ENCODE measurements around the gene GALNT14. TPM values are rescaled to one million over a fixed set of nuclear protein-coding genes. Genes with fewer than 3 reads are reported as not detected.

GALNT14 gene
- total RNA-seq, 1 donor from 2014 or later: 7.4 TPM

DNA sequence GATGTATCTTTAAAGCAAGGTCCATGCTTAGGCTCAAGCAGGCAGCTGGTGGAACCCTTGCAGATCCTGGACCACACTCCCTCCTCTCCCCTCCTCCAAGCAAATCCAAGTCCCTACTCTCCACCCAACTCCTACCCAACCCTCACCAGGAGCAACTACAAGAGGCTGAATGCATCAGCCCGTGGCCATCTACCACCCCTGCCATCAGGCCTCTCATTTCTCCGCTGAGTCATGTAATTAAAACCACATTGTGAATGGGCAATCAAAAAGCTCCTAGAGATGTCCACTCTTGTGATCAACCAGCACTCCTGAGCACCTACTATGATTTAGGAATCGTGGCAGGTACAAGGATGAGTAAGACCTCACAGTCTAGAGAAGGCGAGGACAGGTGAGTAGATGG lies 188.8 kb downstream of the GALNT14 start:
- TF ChIP-seq CTCF (conservative IDR thresholded peaks at IDR 0.05): no peak
- Mint-ChIP-seq H3K27ac (no peak overlapping the region), H3K36me3 (no peaks in the 10 kb centered on the region), H3K4me3 (no peak overlapping the region), H3K4me1 (ENCODE audit: unreplicated experiment) (no peaks in the 10 kb centered on the region), H3K27me3 (peaks cover 11% of the 10 kb centered on the region), H3K9me3 (no peaks in the 10 kb centered on the region)
- DNase-seq (ENCODE audit: extremely low spot score, unreplicated experiment): no peak

GRCh38 chr2:30948857-30949256 lies 189.4 kb downstream of the GALNT14 start:
- Mint-ChIP-seq H3K27me3 (peaks cover 11% of the 10 kb centered on the region), H3K27ac (no peak overlapping the region), H3K36me3 (no peaks in the 10 kb centered on the region), H3K4me3 (no peak overlapping the region), H3K4me1 (ENCODE audit: unreplicated experiment) (no peaks in the 10 kb centered on the region), H3K9me3 (no peaks in the 10 kb centered on the region)
- TF ChIP-seq CTCF (conservative IDR thresholded peaks at IDR 0.05): no peak
- no peak for DNase-seq (ENCODE audit: extremely low spot score, unreplicated experiment)

- Mint-ChIP-seq H3K9me3 (no peaks in the 10 kb centered on the region), H3K4me3 (no peak overlapping the region), H3K4me1 (ENCODE audit: unreplicated experiment) (no peaks in the 10 kb centered on the region), H3K36me3 (no peaks in the 10 kb centered on the region), H3K27me3 (peaks cover 11% of the 10 kb centered on the region), H3K27ac (no peak overlapping the region)
- no peak for DNase-seq (ENCODE audit: extremely low spot score, unreplicated experiment)
- no peak for TF ChIP-seq CTCF (conservative IDR thresholded peaks at IDR 0.05)
Measured at GRCh38 chr2:30948130-30948529, 190.1 kb downstream of the GALNT14 start.

- TF ChIP-seq CTCF (conservative IDR thresholded peaks at IDR 0.05): no peak
- Mint-ChIP-seq H3K27ac (no peak overlapping the region), H3K36me3 (no peaks in the 10 kb centered on the region), H3K4me3 (no peak overlapping the region), H3K9me3 (no peaks in the 10 kb centered on the region), H3K27me3 (peaks cover 11% of the 10 kb centered on the region), H3K4me1 (ENCODE audit: unreplicated experiment) (no peaks in the 10 kb centered on the region)
- no peak for DNase-seq (ENCODE audit: extremely low spot score, unreplicated experiment)
Measured at GRCh38 chr2:30947686-30948085, 190.6 kb downstream of the GALNT14 start.

DNA sequence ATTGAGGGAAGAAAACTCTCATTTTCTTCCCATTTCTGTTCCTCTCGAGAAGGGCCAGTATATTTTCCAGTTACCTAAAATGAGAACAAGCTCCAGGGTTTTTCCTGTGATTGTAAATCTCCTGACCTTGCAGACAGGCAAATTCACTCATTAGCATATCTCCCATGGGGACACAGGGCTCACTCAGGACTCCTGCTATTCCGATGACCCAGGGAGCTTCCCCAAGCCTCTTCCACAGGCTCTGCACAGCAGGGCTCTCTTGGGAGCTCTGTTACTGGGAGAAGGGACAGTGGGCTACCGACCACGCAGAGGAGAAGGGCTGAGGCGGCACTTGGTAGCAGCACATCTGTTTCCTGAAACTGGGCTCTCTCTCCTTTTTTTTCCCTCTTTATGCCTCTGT lies 195.8 kb downstream of the GALNT14 start:
- no peak for DNase-seq (ENCODE audit: extremely low spot score, unreplicated experiment)

More for the DNA sequence above, 195.8 kb downstream of the GALNT14 start:
- no peak for TF ChIP-seq CTCF (conservative IDR thresholded peaks at IDR 0.05)
- Mint-ChIP-seq H3K36me3 (no peaks in the 10 kb centered on the region), H3K9me3 (no peaks in the 10 kb centered on the region), H3K27ac (no peak overlapping the region), H3K4me3 (no peak overlapping the region), H3K4me1 (ENCODE audit: unreplicated experiment) (no peaks in the 10 kb centered on the region), H3K27me3 (peaks cover 31% of the 10 kb centered on the region)

Measured in type B pancreatic cell (in vitro differentiated cells).